GM23338 (cell line): Measurements from ENCODE around the gene KRTAP5-1.

Experiments
- CREB1 ChIP-seq: fragments of 250-450 bp; sonication (Bioruptor Pico); IDR thresholded peaks from 2 replicates; pipeline ENCODE4 v1.5.0; 2020; ENCODE audit warnings: low read depth, mild to moderate bottlenecking, moderate library complexity
- CTCF ChIP-seq, 2 experiments: fragments of 200-600 bp in 1 of 2; sonication (generic) in 1 of 2; conservative IDR thresholded peaks; 2 replicates each; pipeline versions ENCODE4 v1.5.1 to v1.6.1; 2016 to 2017; ENCODE audit warnings: antibody characterized with exemption in 2 of 2, low read depth in 2 of 2, mild to moderate bottlenecking in 2 of 2, moderate library complexity in 1 of 2
- ETS1 ChIP-seq: IDR thresholded peaks from 2 replicates; pipeline ENCODE4 v1.6.1; 2016; ENCODE audit warnings: antibody characterized with exemption
- EZH2 ChIP-seq: fragments of 200-600 bp; sonication (generic); IDR thresholded peaks from one replicate; pipeline ENCODE4 v1.8.0; 2017; ENCODE audit warnings: antibody characterized with exemption, mild to moderate bottlenecking, low read depth; ENCODE audit not compliant: unreplicated experiment
- EZH2phosphoT487 ChIP-seq: fragments of 200-600 bp; sonication (generic); IDR thresholded peaks from one replicate; pipeline ENCODE4 v1.8.1; 2018; ENCODE audit warnings: antibody characterized with exemption; ENCODE audit not compliant: unreplicated experiment
- JUNB ChIP-seq: IDR thresholded peaks from one replicate; pipeline ENCODE4 v1.6.1; 2016; ENCODE audit warnings: antibody characterized with exemption; ENCODE audit not compliant: unreplicated experiment
- POLR2AphosphoS5 ChIP-seq: IDR thresholded peaks from 2 replicates; pipeline ENCODE4 v1.6.1; 2016; ENCODE audit warnings: antibody characterized with exemption, low read depth
- REST ChIP-seq: IDR thresholded peaks from one replicate; pipeline ENCODE4 v1.6.1; 2018; ENCODE audit warnings: antibody characterized with exemption; ENCODE audit not compliant: unreplicated experiment
- STAT1 ChIP-seq: IDR thresholded peaks from one replicate; pipeline ENCODE4 v1.6.1; 2016; ENCODE audit warnings: antibody characterized with exemption; ENCODE audit not compliant: unreplicated experiment
- ZNF331 ChIP-seq: fragments of 250-450 bp; sonication (Bioruptor Pico); IDR thresholded peaks from 2 replicates; pipeline ENCODE4 v1.5.0; 2020; ENCODE audit warnings: low read depth, mild to moderate bottlenecking, moderate library complexity
- ZNF462 ChIP-seq: fragments of 250-450 bp; sonication (Bioruptor Pico); IDR thresholded peaks from 2 replicates; pipeline ENCODE4 v1.5.0; 2020; ENCODE audit warnings: mild to moderate bottlenecking, moderate library complexity

- TF ChIP-seq ETS1: no peak
- TF ChIP-seq CTCF (conservative IDR thresholded peaks at IDR 0.05; ENCODE audit: low read depth in 2 of 2): no peak
- TF ChIP-seq EZH2: no peak
- no peak for TF ChIP-seq CREB1 (CRISPR knock-in tag)
- TF ChIP-seq POLR2AphosphoS5: no peak
- TF ChIP-seq REST: no peak
- TF ChIP-seq ZNF331: no peak
- no peak for TF ChIP-seq JUNB
- TF ChIP-seq EZH2phosphoT487: no peak
- TF ChIP-seq STAT1: no peak
- no peak for TF ChIP-seq ZNF462 (CRISPR knock-in tag)
These were observed 4.9 kb upstream of the KRTAP5-1 start for GRCh38 chr11:1589996-1590395.
